Fibroblast of skin of right quadriceps (primary cell): ENCODE data around the gene MRPL45.
"Not testable (repeated sequence)": the region's sequence is repeated elsewhere in the genome, so short reads cannot be mapped to it uniquely, and the experiment has no call there.

Source experiments
- DNase-seq: peaks from one replicate; pipeline ENCODE4 v3.0.0-alpha.2; 2013

MRPL45 gene

GRCh38 chr17:38296834-38297517 is at the start of gene MRPL45:
TSS of gene MRPL45 (plus strand) at chr17:38297168. CDS start at chr17:38297184, 16 bp downstream.
- peak; percentile 96 for DNase-seq

- not testable (repeated sequence) for DNase-seq
These were observed 43.8 kb upstream of the MRPL45 start for GRCh38 chr17:38253191-38253590.

- DNase-seq, result not testable (repeated sequence)
These were observed 42.6 kb upstream of the MRPL45 start for GRCh38 chr17:38254357-38254756.

- peak; percentile 81 for DNase-seq
These were observed 39.9 kb upstream of the MRPL45 start for GRCh38 chr17:38257013-38257621.

GRCh38 chr17:38265974-38266506 is 30.9 kb upstream of the MRPL45 start:
- not testable (repeated sequence) for DNase-seq

GRCh38 chr17:38266571-38266970 is 30.4 kb upstream of the MRPL45 start:
- not testable (repeated sequence) for DNase-seq

GRCh38 chr17:38268138-38268537 is 28.8 kb upstream of the MRPL45 start:
- DNase-seq, result not testable (repeated sequence)

- not testable (repeated sequence) for DNase-seq
These were observed 27.9 kb upstream of the MRPL45 start for GRCh38 chr17:38269045-38269444.

GRCh38 chr17:38269552-38269951 is 27.4 kb upstream of the MRPL45 start:
- DNase-seq, result not testable (repeated sequence)

- not testable (repeated sequence) for DNase-seq
These were observed 11.0 kb upstream of the MRPL45 start for GRCh38 chr17:38285994-38286393.

GRCh38 chr17:38286501-38287091 is 10.4 kb upstream of the MRPL45 start:
- DNase-seq, result peak; percentile 71

- peak; percentile 27 for DNase-seq
These were observed 8.6 kb upstream of the MRPL45 start for GRCh38 chr17:38288217-38288827.

GRCh38 chr17:38289760-38290159 is 7.2 kb upstream of the MRPL45 start:
- not testable (repeated sequence) for DNase-seq

- not testable (repeated sequence) for DNase-seq
These were observed 1.2 kb upstream of the MRPL45 start for GRCh38 chr17:38295602-38296365.

GRCh38 chr17:38315497-38315896 is 18.5 kb downstream of the MRPL45 start:
- no peak for DNase-seq

- DNase-seq, result no peak
These were observed 20.1 kb downstream of the MRPL45 start for GRCh38 chr17:38317081-38317480.

GRCh38 chr17:38320482-38320881 is 23.5 kb downstream of the MRPL45 start:
- DNase-seq, result no peak

- peak; percentile 37 for DNase-seq
These were observed 25.3 kb downstream of the MRPL45 start for GRCh38 chr17:38322156-38322779.

- no peak for DNase-seq
These were observed 25.9 kb downstream of the MRPL45 start for GRCh38 chr17:38322897-38323296.

- no peak for DNase-seq
These were observed 27.3 kb downstream of the MRPL45 start for GRCh38 chr17:38324141-38324697.

- no peak for DNase-seq
These were observed 27.8 kb downstream of the MRPL45 start for GRCh38 chr17:38324772-38325171.
